Left ventricle myocardium inferior (tissue), 1 donor: ENCODE results near the gene LAIR1. TPM values are rescaled to one million over a fixed set of nuclear protein-coding genes. Genes with fewer than 3 reads are reported as not detected.

Experiments
- DNase-seq: peaks from one replicate; pipeline ENCODE4 v3.0.0-alpha.2; 2020
- H3K27ac ChIP-seq: fragments of 200-600 bp; replicated peaks from 2 replicates; pipeline ENCODE4 v1.8.0; 2021
- H3K27me3 ChIP-seq: fragments of 200-600 bp; 2 replicates; pipeline ENCODE4 v1.8.0; 2021; ENCODE audit warnings: low read depth
- H3K36me3 ChIP-seq: fragments of 200-600 bp; 2 replicates; pipeline ENCODE4 v1.8.0; 2021
- H3K4me1 ChIP-seq: fragments of 200-600 bp; 2 replicates; pipeline ENCODE4 v1.8.0; 2021
- H3K4me3 ChIP-seq: fragments of 200-600 bp; 2 replicates; pipeline ENCODE4 v1.8.0; 2021; ENCODE audit warnings: mild to moderate bottlenecking, moderate library complexity
- H3K9me3 ChIP-seq: fragments of 200-600 bp; replicated peaks from 2 replicates; pipeline ENCODE4 v1.8.0; 2021
- CTCF ChIP-seq: fragments of 200-600 bp; IDR thresholded peaks from 2 replicates; pipeline ENCODE4 v1.8.0; 2021; ENCODE audit warnings: antibody characterized with exemption, mild to moderate bottlenecking, borderline replicate concordance
- intact Hi-C: fragments of 100-400 bp; cut with micrococcal nuclease; formaldehyde crosslinking; loops from one replicate; pipeline ENCODE4 v1.11.0; 2022
- total RNA-seq: library from RNA; stranded (reverse); fragmentation: NEBNext Ultra II Directional; extraction: Animal tissue kit (Norgen Biotek cat#: 25700); gene quantifications from one replicate; pipeline ENCODE4 v1.2.1, GENCODE V29; 2021
- donor health status: DM: no; HTN: yes; CAD: no; lungs with severe emphysema.

Gene LAIR1
- total RNA-seq, 1 donor from 2014 or later = 5.1 TPM

DNA sequence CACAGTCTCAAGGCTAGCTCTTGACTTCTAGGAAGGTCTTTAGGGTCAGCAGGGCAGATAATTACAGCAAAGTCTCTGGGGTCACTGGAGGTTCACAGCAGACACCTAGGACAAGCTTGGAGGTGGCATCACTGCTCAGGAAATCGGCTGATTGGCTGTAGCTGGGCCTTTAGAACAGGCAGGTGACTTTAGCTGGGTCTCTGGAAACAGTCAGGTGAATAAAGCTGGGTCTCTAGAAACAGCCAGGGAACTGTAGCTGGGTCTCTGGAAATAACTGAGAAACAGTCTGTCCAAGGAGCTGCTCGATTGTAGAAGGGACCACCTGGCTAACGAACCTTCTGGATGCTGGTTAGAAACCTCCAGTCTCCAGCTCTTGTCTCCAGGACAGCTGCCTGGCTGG lies 10.0 kb downstream of the LAIR1 start:
- H3K4me3 ChIP-seq = no peak overlapping the region
- no peak overlapping the region for H3K27ac ChIP-seq
- H3K36me3 ChIP-seq = no peaks in the 10 kb centered on the region
- intact Hi-C loops = no loop called here
- no peak for TF ChIP-seq CTCF
- H3K27me3 ChIP-seq = peaks cover 31% of the 10 kb centered on the region
- no peaks in the 10 kb centered on the region for H3K4me1 ChIP-seq
- no peaks in the 10 kb centered on the region for H3K9me3 ChIP-seq
- DNase-seq = no peak

- Histone ChIP-seq H3K4me1 (no peaks in the 10 kb centered on the region), H3K27ac (no peak overlapping the region), H3K4me3 (no peak overlapping the region), H3K27me3 (peaks cover 38% of the 10 kb centered on the region), H3K9me3 (no peaks in the 10 kb centered on the region), H3K36me3 (no peaks in the 10 kb centered on the region)
- TF ChIP-seq CTCF = no peak
- intact Hi-C loops = no loop called here
- DNase-seq = no peak
Measured at GRCh38 chr19:54352546-54352945, 12.2 kb downstream of the LAIR1 start.

GRCh38 chr19:54352041-54352440 lies 12.7 kb downstream of the LAIR1 start:
- Histone ChIP-seq H3K36me3 (no peaks in the 10 kb centered on the region), H3K9me3 (no peaks in the 10 kb centered on the region), H3K4me1 (no peaks in the 10 kb centered on the region), H3K27ac (no peak overlapping the region), H3K27me3 (peaks cover 38% of the 10 kb centered on the region), H3K4me3 (no peak overlapping the region)
- intact Hi-C loops = no loop called here
- no peak for DNase-seq
- no peak for TF ChIP-seq CTCF

GRCh38 chr19:54351474-54351873 lies 13.3 kb downstream of the LAIR1 start:
- no peak for DNase-seq
- Histone ChIP-seq H3K9me3 (no peaks in the 10 kb centered on the region), H3K27ac (no peak overlapping the region), H3K4me3 (no peak overlapping the region), H3K4me1 (no peaks in the 10 kb centered on the region), H3K27me3 (peaks cover 39% of the 10 kb centered on the region), H3K36me3 (no peaks in the 10 kb centered on the region)
- intact Hi-C loops = no loop called here
- no peak for TF ChIP-seq CTCF

DNA sequence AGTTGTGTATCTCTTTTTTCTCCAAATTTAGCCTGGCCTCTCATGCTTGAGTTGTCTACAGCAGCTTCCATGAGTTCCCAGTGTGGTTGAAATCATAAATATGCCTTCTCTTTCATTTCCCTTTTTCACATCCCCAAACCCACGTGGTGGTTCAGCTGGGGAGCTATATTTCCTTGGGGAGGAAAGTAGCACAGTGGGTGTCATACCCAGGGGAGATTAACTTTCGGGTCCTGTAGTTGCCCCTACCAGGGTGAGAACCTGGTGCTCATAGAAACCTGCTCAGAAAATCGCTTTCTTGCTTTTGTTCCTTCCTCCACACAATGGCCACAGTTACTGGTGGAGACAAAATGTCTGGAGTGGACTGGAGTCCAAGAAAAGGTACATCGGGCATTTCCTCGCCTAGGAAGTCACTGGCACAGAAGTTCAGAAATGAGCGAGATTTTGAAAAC lies 18.8 kb downstream of the LAIR1 start:
- H3K36me3 ChIP-seq = no peaks in the 10 kb centered on the region
- peaks cover 27% of the 10 kb centered on the region for H3K27me3 ChIP-seq
- H3K4me1 ChIP-seq = no peaks in the 10 kb centered on the region
- intact Hi-C loops = no loop called here
- H3K9me3 ChIP-seq = no peaks in the 10 kb centered on the region
- no peak overlapping the region for H3K4me3 ChIP-seq
- TF ChIP-seq CTCF = no peak
- DNase-seq = no peak
- H3K27ac ChIP-seq = no peak overlapping the region

DNA sequence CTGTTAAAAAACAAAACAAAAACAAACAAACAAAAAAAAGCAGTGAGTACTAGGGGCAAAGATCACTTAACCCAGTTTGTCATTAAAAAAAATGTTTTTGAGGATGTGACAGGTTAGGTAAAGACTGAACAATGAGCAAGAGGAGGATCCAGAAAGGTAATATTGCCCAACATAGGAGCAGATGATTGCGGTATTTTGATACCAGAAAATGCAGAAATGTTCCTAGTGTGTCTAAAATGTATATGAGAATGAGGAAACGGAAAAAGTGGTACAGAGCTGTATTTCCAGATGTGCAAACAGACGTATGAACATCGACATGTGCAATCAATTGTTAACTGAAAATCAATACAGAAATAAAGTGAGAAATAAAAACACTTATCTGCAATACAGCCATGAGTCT lies 20.9 kb downstream of the LAIR1 start:
- no peaks in the 10 kb centered on the region for H3K4me1 ChIP-seq
- no peaks in the 10 kb centered on the region for H3K9me3 ChIP-seq
- H3K27ac ChIP-seq = no peak overlapping the region
- H3K36me3 ChIP-seq = no peaks in the 10 kb centered on the region
- intact Hi-C loops = no loop called here
- H3K27me3 ChIP-seq = peaks cover 29% of the 10 kb centered on the region
- no peak for DNase-seq
- TF ChIP-seq CTCF = no peak
- no peak overlapping the region for H3K4me3 ChIP-seq
